ENCODE results near the gene ZNF705A.
"Not testable (repeated sequence)": the region's sequence is repeated elsewhere in the genome, so short reads cannot be mapped to it uniquely, and the experiment has no call there.

Gene ZNF705A

GRCh38 chr12:8156845-8157244 is at the start of gene ZNF705A:
ZNF705A (plus strand) TSS chr12:8157015; CDS start chr12:8172626, 15,611 bp downstream.
- H3K4me3 ChIP-seq (ENCODE audit: low read depth, low read length) = no peak within 1 kb of the TSS

- no peak overlapping the region for H3K4me3 ChIP-seq (ENCODE audit: low read depth, low read length)
These were observed 47.9 kb upstream of the ZNF705A start for GRCh38 chr12:8108808-8109398.

GRCh38 chr12:8113117-8113516 is 43.7 kb upstream of the ZNF705A start:
- H3K4me3 ChIP-seq (ENCODE audit: low read depth, low read length) = not testable (repeated sequence)

GRCh38 chr12:8120072-8120713 is 36.6 kb upstream of the ZNF705A start:
- H3K4me3 ChIP-seq (ENCODE audit: low read depth, low read length) = no peak overlapping the region

- no peak within 1 kb of the TSS for H3K4me3 ChIP-seq (ENCODE audit: low read depth, low read length)
These were observed 33.5 kb upstream of the ZNF705A start, which contains the start of gene CLEC4A for GRCh38 chr12:8123124-8123912. CLEC4A (plus strand) TSS chr12:8123617; CDS start chr12:8123879, 262 bp downstream.

- H3K4me3 ChIP-seq (ENCODE audit: low read depth, low read length) = no peak overlapping the region
These were observed 29.7 kb upstream of the ZNF705A start for GRCh38 chr12:8127138-8127537.

GRCh38 chr12:8133636-8134397 is 23.0 kb upstream of the ZNF705A start:
- H3K4me3 ChIP-seq (ENCODE audit: low read depth, low read length) = not testable (repeated sequence)

- H3K4me3 ChIP-seq (ENCODE audit: low read depth, low read length) = not testable (repeated sequence)
These were observed 22.4 kb upstream of the ZNF705A start for GRCh38 chr12:8134398-8134930.

GRCh38 chr12:8141647-8142046 is 15.2 kb upstream of the ZNF705A start:
- not testable (repeated sequence) for H3K4me3 ChIP-seq (ENCODE audit: low read depth, low read length)

GRCh38 chr12:8143261-8143660 is 13.6 kb upstream of the ZNF705A start:
- H3K4me3 ChIP-seq (ENCODE audit: low read depth, low read length) = no peak overlapping the region

GRCh38 chr12:8145754-8146441 is 10.9 kb upstream of the ZNF705A start:
- H3K4me3 ChIP-seq (ENCODE audit: low read depth, low read length) = no peak overlapping the region

GRCh38 chr12:8146442-8146771 is 10.4 kb upstream of the ZNF705A start:
- no peak overlapping the region for H3K4me3 ChIP-seq (ENCODE audit: low read depth, low read length)

GRCh38 chr12:8154526-8154925 is 2.3 kb upstream of the ZNF705A start:
- no peak overlapping the region for H3K4me3 ChIP-seq (ENCODE audit: low read depth, low read length)

GRCh38 chr12:8156416-8156815 is 399 bp upstream of the ZNF705A start:
- H3K4me3 ChIP-seq (ENCODE audit: low read depth, low read length) = no peak overlapping the region

GRCh38 chr12:8157484-8158198 is 826 bp downstream of the ZNF705A start:
- H3K4me3 ChIP-seq (ENCODE audit: low read depth, low read length) = no peak overlapping the region

- not testable (repeated sequence) for H3K4me3 ChIP-seq (ENCODE audit: low read depth, low read length)
These were observed 16.1 kb downstream of the ZNF705A start for GRCh38 chr12:8172911-8173310.

GRCh38 chr12:8179989-8180585 is 23.3 kb downstream of the ZNF705A start:
- peak overlapping the region; percentile 24 for H3K4me3 ChIP-seq (ENCODE audit: low read depth, low read length)

GRCh38 chr12:8181271-8181670 is 24.5 kb downstream of the ZNF705A start:
- H3K4me3 ChIP-seq (ENCODE audit: low read depth, low read length) = not testable (repeated sequence)

GRCh38 chr12:8182923-8183322 is 26.1 kb downstream of the ZNF705A start:
- not testable (repeated sequence) for H3K4me3 ChIP-seq (ENCODE audit: low read depth, low read length)
